AG09309 (cell line): ENCODE results near the gene LSM14B.

Source experiments
- DNase-seq: peaks from one replicate; pipeline ENCODE4 v3.0.0-alpha.2; 2010; ENCODE audit warnings: low read depth
- H3K4me3 ChIP-seq: 2 replicates; pipeline ENCODE4 v1.5.1; 2011; ENCODE audit warnings: mild to moderate bottlenecking, low read depth, low read length, moderate library complexity; ENCODE audit not compliant: control insufficient read depth
- CTCF ChIP-seq: IDR thresholded peaks from 2 replicates; pipeline ENCODE4 v1.5.1; 2011; ENCODE audit warnings: mild to moderate bottlenecking, low read depth, low read length, inconsistent platforms; ENCODE audit not compliant: insufficient read depth, control insufficient read depth; ENCODE audit errors: missing control alignments

LSM14B gene

DNA sequence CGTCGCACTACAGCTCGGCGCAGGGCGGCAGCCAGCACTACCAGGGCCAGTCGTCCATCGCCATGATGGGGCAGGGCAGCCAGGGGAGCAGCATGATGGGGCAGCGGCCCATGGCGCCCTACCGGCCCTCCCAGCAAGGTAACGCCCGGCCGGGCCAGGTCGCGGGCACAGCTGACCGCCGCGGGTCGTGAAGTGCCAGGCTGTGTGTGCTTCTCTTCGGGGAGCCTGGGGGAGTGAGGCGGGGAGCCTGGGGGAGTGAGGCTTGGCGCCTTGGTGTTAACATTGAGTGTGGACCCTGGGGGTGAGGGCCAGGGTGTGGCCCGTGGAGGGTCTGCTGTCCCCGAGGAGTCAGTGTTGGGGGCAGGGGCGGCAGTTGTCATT lies 41.2 kb downstream of the LSM14B start:
- no peak overlapping the region for H3K4me3 ChIP-seq
- TF ChIP-seq CTCF, result no peak
- no peak for DNase-seq

GRCh38 chr20:62163986-62164762 lies 41.9 kb downstream of the LSM14B start:
- DNase-seq, result no peak
- no peak for TF ChIP-seq CTCF
- no peak overlapping the region for H3K4me3 ChIP-seq

DNA sequence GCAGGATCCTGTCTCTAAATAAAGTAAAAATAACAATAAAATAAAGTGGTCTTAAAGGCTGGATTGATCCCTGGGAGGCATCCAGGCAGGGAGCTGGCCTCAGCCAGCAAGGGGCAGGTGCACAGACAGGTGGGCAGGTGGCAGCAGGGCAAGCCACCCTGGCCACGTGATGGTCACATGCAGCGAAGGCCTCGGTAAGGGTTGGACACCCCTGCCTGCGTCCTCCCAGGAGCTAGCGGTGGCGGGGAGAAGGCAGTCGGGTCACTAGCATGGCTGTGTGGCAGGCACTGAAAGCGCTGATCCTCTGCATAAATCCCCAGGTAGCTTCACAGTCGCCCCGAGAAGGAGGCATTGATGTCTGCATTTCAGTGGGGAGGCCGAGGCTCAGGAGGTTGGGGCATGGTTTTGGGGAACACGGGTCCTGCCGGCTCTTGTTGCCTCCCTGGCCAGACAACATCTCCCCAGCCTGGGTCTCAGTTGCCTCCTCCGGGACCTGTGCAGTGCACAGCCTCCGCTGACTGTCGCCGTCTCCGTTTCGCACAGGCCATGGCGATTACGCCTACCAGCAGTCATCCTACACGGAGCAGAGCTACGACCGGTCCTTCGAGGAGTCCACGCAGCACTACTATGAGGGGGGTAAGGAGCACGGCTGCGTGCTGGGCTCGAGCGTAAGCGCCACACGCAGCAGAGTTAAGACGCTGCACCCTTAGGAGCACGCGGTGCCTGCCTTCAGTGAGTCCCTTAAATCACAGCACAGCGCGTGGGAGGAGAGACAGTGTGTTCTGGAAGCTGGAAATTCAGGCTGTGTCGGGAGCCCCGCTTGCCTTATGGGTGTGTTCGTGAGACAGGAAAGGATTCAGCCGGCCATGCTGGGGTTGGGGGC lies 42.8 kb downstream of the LSM14B start:
- DNase-seq, result no peak
- no peak for TF ChIP-seq CTCF
- no peak overlapping the region for H3K4me3 ChIP-seq

- TF ChIP-seq CTCF, result no peak
- no peak overlapping the region for H3K4me3 ChIP-seq
- DNase-seq, result no peak
Measured at GRCh38 chr20:62165762-62166399, 43.6 kb downstream of the LSM14B start.

DNA sequence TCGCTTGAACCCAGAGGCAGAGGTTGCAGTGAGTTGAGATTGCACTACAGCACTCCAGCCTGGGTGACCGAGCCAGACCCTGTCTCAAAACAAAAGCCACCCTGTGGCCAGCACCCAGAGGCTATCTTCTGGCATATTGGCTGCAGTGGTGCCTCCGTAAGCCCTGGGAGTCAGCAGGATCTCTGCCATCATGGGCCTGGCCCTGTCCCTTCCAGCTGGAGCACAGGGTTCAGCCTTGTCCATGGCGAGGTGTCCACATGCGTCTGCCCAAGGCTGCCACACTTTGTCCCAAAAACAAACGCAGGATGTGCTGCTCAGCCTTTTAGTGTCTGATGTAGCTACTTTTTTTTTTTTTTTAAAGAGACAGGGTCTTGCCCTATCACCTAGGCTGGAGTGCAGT lies 45.2 kb downstream of the LSM14B start:
- H3K4me3 ChIP-seq, result no peak overlapping the region
- no peak for TF ChIP-seq CTCF
- DNase-seq, result no peak

- no peak for TF ChIP-seq CTCF
- no peak overlapping the region for H3K4me3 ChIP-seq
- no peak for DNase-seq
Measured at GRCh38 chr20:62168061-62168460, 45.8 kb downstream of the LSM14B start.
